ENCODE results near the gene SLC16A2. TPM values are rescaled to one million over a fixed set of nuclear protein-coding genes. Genes with fewer than 3 reads are reported as not detected.

SLC16A2 gene
- total RNA-seq, 1 donor from 2014 or later: 12.5 TPM

DNA sequence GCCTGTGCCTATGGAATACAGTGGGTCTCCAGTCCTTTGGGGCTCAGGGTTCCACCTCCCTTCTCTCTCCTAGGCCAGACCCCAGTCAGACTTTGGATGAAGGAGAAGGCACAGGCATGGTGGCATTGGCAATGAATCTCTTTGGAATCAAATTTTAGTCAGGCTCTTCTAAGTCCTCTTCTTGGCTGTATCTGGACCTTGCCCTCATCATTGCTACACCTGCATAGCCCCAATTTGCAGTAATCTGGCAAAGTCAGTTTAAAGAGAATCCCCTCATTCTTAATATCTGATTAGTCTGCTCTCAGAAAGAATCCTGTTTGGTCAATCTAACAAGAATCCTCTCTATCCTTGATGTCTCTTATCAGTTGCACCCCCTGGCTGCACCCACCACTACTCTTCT lies 77.6 kb downstream of the SLC16A2 start:
- Histone ChIP-seq H3K9ac (ENCODE audit: low read depth in 1 of 3, low read length in 3 of 3) (no peak overlapping the region), H3K4me1 (ENCODE audit: control insufficient read depth in 3 of 3, insufficient read depth in 3 of 3, low read length in 3 of 3) (no peaks in the 10 kb centered on the region), H3K27me3 (ENCODE audit: control insufficient read depth in 3 of 3, insufficient read depth in 3 of 3, low read length in 3 of 3) (peaks cover 0 to 2% (median 0%) of the 10 kb centered on the region in 3 donors), H3K27ac (ENCODE audit: low read depth, low read length) (no peak overlapping the region), H3K36me3 (ENCODE audit: control insufficient read depth in 3 of 3, insufficient read depth in 3 of 3, low read length in 3 of 3) (no peaks in the 10 kb centered on the region), H3K9me3 (ENCODE audit: control insufficient read depth in 3 of 3, low read length in 3 of 3) (no peaks in the 10 kb centered on the region), H3K4me3 (ENCODE audit: low read length in 3 of 3) (no peak overlapping the region)

DNA sequence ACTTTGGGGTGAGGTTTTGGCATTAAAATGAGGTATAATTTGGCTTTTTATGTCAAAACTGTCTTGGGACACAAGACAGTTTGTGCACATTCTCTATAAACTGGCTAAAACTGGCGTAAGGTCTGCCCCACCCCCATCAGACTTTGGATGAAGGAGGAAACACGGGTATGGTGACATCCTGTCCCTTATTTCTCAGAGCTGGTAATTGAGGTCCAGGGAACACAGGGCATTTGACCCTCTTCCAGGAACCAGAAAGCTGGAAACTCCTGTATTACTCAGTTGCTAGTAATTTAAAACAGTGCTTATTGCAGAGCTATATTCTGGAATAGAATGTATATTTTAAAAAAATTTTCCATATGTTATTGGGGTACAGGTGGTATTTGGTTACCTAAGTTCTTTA lies 78.8 kb downstream of the SLC16A2 start:
- H3K4me1 ChIP-seq (ENCODE audit: control insufficient read depth in 3 of 3, insufficient read depth in 3 of 3, low read length in 3 of 3): no peaks in the 10 kb centered on the region
- H3K27me3 ChIP-seq (ENCODE audit: control insufficient read depth in 3 of 3, insufficient read depth in 3 of 3, low read length in 3 of 3): peaks cover 0 to 2% (median 0%) of the 10 kb centered on the region in 3 donors
- H3K4me3 ChIP-seq (ENCODE audit: low read length in 3 of 3): no peak overlapping the region
- no peaks in the 10 kb centered on the region for H3K36me3 ChIP-seq (ENCODE audit: control insufficient read depth in 3 of 3, insufficient read depth in 3 of 3, low read length in 3 of 3)
- H3K9me3 ChIP-seq (ENCODE audit: control insufficient read depth in 3 of 3, low read length in 3 of 3): no peaks in the 10 kb centered on the region
- H3K9ac ChIP-seq (ENCODE audit: low read depth in 1 of 3, low read length in 3 of 3): no peak overlapping the region
- no peak overlapping the region for H3K27ac ChIP-seq (ENCODE audit: low read depth, low read length)

DNA sequence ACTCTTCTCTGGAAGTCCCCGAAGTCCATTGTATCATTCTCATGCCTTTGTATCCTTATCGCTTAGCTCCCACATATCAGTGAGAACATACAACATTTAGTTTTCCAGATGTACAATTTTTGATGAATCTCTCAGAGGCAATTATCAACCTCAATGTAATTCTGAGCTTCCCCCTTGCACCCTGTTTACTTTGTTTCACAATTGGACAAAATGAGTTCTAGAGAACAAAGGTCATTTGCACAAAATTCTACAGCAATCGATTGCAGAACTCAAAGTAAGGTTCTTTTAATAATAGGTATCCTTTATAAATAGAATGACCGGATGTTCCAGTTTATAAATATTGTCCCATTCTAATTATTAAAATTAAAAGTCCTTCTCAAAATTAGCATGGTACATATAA lies 79.3 kb downstream of the SLC16A2 start:
- H3K27me3 ChIP-seq (ENCODE audit: control insufficient read depth in 3 of 3, insufficient read depth in 3 of 3, low read length in 3 of 3): peaks cover 0 to 2% (median 0%) of the 10 kb centered on the region in 3 donors
- H3K9me3 ChIP-seq (ENCODE audit: control insufficient read depth in 3 of 3, low read length in 3 of 3): no peaks in the 10 kb centered on the region
- H3K27ac ChIP-seq (ENCODE audit: low read depth, low read length): no peak overlapping the region
- H3K36me3 ChIP-seq (ENCODE audit: control insufficient read depth in 3 of 3, insufficient read depth in 3 of 3, low read length in 3 of 3): no peaks in the 10 kb centered on the region
- H3K4me3 ChIP-seq (ENCODE audit: low read length in 3 of 3): no peak overlapping the region
- no peaks in the 10 kb centered on the region for H3K4me1 ChIP-seq (ENCODE audit: control insufficient read depth in 3 of 3, insufficient read depth in 3 of 3, low read length in 3 of 3)
- H3K9ac ChIP-seq (ENCODE audit: low read depth in 1 of 3, low read length in 3 of 3): no peak overlapping the region

DNA sequence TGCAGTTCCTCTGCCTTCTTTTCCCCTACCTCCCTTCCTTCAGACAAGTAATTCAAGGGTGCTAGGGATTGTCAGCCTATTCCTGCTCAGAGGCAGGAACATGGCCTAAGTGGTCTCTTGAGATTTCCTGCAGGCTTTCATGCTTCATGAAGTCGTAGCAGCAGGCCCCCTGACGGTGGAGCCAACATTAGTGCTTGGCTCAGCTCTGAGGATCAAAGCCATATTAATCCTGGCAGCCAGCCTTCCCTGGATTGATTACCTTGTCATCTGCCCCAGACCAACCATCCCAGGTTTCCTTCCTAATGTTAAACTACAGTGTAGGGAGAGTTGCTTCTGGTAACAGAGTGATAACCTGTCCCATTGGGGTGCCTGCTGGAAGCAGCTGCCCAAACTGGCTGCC lies 84.1 kb downstream of the SLC16A2 start:
- Histone ChIP-seq H3K27ac (ENCODE audit: low read depth, low read length) (no peak overlapping the region), H3K9ac (ENCODE audit: low read depth in 1 of 3, low read length in 3 of 3) (no peak overlapping the region), H3K9me3 (ENCODE audit: control insufficient read depth in 3 of 3, low read length in 3 of 3) (no peaks in the 10 kb centered on the region), H3K36me3 (ENCODE audit: control insufficient read depth in 3 of 3, insufficient read depth in 3 of 3, low read length in 3 of 3) (no peaks in the 10 kb centered on the region), H3K27me3 (ENCODE audit: control insufficient read depth in 3 of 3, insufficient read depth in 3 of 3, low read length in 3 of 3) (peaks cover 0 to 4% (median 0%) of the 10 kb centered on the region in 3 donors), H3K4me1 (ENCODE audit: control insufficient read depth in 3 of 3, insufficient read depth in 3 of 3, low read length in 3 of 3) (no peaks in the 10 kb centered on the region), H3K4me3 (ENCODE audit: low read length in 3 of 3) (no peak overlapping the region)

DNA sequence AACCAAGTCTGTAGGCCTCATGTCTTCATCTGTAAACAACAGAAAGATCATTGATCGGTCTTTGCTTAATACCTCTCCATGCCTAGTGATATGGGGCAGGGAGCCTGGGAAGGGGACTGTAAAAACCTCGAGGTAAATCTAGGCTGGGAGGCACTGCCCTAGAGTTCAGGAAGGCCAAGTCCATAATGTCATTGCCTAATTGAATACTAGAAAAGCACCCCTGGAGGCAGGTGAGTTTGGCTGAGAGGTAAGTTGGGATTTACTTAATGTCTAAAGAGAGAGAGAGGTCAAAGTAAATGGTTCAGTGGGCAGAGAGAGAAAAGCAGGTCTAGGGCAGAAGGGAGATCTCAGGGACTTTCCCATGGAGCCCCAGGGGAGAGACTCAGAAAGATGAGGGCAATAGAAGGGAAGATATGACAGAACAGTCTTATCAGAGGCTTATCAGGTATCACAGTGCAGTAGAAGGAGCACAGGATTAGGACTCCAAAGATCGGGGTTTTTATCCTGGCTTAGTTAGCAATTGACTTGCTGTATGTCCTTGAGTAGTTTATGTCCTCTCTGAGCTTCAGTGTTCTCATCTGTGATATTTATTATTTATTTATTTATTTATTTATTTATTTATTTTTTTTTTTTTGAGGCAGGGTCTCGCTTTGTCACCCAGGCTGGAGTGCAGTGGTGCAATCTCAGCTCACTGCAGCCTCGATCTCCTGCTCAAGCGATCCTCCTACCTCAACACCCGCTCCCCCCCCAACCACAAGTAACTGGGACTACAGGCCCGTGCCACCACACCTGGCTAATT lies 85.2 kb downstream of the SLC16A2 start:
- Histone ChIP-seq H3K9ac (ENCODE audit: low read depth in 1 of 3, low read length in 3 of 3) (no peak overlapping the region), H3K4me1 (ENCODE audit: control insufficient read depth in 3 of 3, insufficient read depth in 3 of 3, low read length in 3 of 3) (no peaks in the 10 kb centered on the region), H3K27me3 (ENCODE audit: control insufficient read depth in 3 of 3, insufficient read depth in 3 of 3, low read length in 3 of 3) (peaks cover 0 to 4% (median 0%) of the 10 kb centered on the region in 3 donors), H3K4me3 (ENCODE audit: low read length in 3 of 3) (no peak overlapping the region), H3K27ac (ENCODE audit: low read depth, low read length) (no peak overlapping the region), H3K36me3 (ENCODE audit: control insufficient read depth in 3 of 3, insufficient read depth in 3 of 3, low read length in 3 of 3) (no peaks in the 10 kb centered on the region), H3K9me3 (ENCODE audit: control insufficient read depth in 3 of 3, low read length in 3 of 3) (no peaks in the 10 kb centered on the region)

DNA sequence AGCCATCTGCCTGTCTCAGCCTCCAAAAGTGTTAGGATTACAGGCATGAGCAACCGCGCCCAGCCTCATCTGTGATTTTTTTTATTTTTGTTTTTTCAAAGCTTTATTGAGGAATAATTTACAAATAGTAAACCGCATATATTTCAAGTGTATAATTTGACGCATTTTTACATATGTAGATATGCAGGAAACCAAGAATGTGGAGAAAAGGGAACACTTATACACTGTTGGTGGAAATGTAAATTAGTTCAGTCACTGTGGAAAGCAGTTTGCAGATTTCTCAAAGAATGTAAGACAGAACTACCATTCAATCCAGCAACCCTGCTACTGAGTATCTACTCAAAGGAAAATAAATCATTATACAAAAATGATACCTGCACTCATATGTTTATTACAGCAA lies 85.9 kb downstream of the SLC16A2 start:
- H3K4me1 ChIP-seq (ENCODE audit: control insufficient read depth in 3 of 3, insufficient read depth in 3 of 3, low read length in 3 of 3): no peaks in the 10 kb centered on the region
- no peak overlapping the region for H3K9ac ChIP-seq (ENCODE audit: low read depth in 1 of 3, low read length in 3 of 3)
- no peaks in the 10 kb centered on the region for H3K36me3 ChIP-seq (ENCODE audit: control insufficient read depth in 3 of 3, insufficient read depth in 3 of 3, low read length in 3 of 3)
- H3K9me3 ChIP-seq (ENCODE audit: control insufficient read depth in 3 of 3, low read length in 3 of 3): no peaks in the 10 kb centered on the region
- H3K27ac ChIP-seq (ENCODE audit: low read depth, low read length): no peak overlapping the region
- peaks cover 0 to 4% (median 0%) of the 10 kb centered on the region in 3 donors for H3K27me3 ChIP-seq (ENCODE audit: control insufficient read depth in 3 of 3, insufficient read depth in 3 of 3, low read length in 3 of 3)
- no peak overlapping the region for H3K4me3 ChIP-seq (ENCODE audit: low read length in 3 of 3)

DNA sequence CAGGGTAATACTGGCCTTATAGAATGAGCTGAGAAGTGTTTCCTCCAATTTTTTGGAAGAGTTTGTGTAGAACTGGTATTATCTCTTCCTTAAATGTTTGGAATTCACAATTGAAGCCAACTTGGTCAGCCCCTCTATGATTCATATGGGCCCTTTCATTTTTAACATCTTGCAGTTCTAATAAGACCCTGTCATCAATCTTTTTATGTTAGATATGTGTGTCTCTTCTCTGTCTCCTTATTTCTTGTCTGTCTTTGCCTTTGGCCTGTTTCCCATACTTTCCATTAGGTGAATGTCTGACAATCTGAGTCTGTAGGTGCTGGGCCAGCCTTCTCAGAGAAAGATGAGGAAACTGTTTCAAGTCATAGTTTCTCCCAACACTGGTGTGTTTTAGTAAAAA lies 88.7 kb downstream of the SLC16A2 start:
- Histone ChIP-seq H3K36me3 (ENCODE audit: control insufficient read depth in 3 of 3, insufficient read depth in 3 of 3, low read length in 3 of 3) (no peaks in the 10 kb centered on the region), H3K4me1 (ENCODE audit: control insufficient read depth in 3 of 3, insufficient read depth in 3 of 3, low read length in 3 of 3) (no peaks in the 10 kb centered on the region), H3K9ac (ENCODE audit: low read depth in 1 of 3, low read length in 3 of 3) (no peak overlapping the region), H3K9me3 (ENCODE audit: control insufficient read depth in 3 of 3, low read length in 3 of 3) (no peaks in the 10 kb centered on the region), H3K27ac (ENCODE audit: low read depth, low read length) (no peak overlapping the region), H3K4me3 (ENCODE audit: low read length in 3 of 3) (no peak overlapping the region), H3K27me3 (ENCODE audit: control insufficient read depth in 3 of 3, insufficient read depth in 3 of 3, low read length in 3 of 3) (peaks cover 0 to 4% (median 0%) of the 10 kb centered on the region in 3 donors)

DNA sequence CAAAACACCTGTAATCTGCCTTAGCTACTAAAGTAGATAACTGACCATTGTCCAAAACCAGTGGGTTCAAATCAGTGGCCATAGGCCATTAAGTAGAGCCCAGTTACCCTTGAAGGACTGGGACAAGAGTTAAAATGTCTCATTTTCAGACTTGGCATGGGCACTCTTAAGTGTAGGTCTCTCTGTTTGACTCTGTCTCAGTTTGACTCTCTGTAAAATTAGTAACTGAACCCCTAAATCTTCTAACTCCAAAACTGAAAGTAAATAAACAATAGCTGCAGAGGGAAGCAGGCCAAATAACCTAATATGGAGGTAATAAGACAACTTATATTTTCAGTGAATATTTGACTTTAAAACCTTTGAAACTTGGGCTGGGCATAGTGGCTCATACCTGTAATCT lies 89.1 kb downstream of the SLC16A2 start:
- no peak overlapping the region for H3K4me3 ChIP-seq (ENCODE audit: low read length in 3 of 3)
- H3K9me3 ChIP-seq (ENCODE audit: control insufficient read depth in 3 of 3, low read length in 3 of 3): no peaks in the 10 kb centered on the region
- no peak overlapping the region for H3K27ac ChIP-seq (ENCODE audit: low read depth, low read length)
- H3K27me3 ChIP-seq (ENCODE audit: control insufficient read depth in 3 of 3, insufficient read depth in 3 of 3, low read length in 3 of 3): peaks cover 0 to 4% (median 0%) of the 10 kb centered on the region in 3 donors
- H3K9ac ChIP-seq (ENCODE audit: low read depth in 1 of 3, low read length in 3 of 3): no peak overlapping the region
- no peaks in the 10 kb centered on the region for H3K36me3 ChIP-seq (ENCODE audit: control insufficient read depth in 3 of 3, insufficient read depth in 3 of 3, low read length in 3 of 3)
- H3K4me1 ChIP-seq (ENCODE audit: control insufficient read depth in 3 of 3, insufficient read depth in 3 of 3, low read length in 3 of 3): no peaks in the 10 kb centered on the region

DNA sequence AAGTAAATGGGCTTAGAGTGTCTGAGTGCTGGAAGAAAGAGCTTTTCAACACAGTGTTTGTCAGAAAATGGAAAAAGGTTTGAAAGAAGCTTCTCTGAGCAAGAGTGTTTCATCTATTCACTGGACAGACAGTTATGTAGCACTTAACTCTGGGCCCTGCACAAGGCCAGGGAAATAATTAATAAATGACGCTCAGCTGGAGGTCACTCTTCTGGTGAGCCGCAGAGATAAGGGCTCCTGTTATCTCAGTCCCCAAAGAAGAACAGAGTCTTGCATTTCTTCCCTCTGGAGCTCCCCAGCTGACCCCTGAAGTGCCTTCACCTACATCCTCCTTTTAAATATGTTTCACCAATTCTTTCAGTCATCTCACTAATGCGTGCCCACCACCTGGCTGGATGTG lies 90.4 kb downstream of the SLC16A2 start:
- H3K9me3 ChIP-seq (ENCODE audit: control insufficient read depth in 3 of 3, low read length in 3 of 3): no peaks in the 10 kb centered on the region
- H3K4me3 ChIP-seq (ENCODE audit: low read length in 3 of 3): no peak overlapping the region
- no peak overlapping the region for H3K27ac ChIP-seq (ENCODE audit: low read depth, low read length)
- no peak overlapping the region for H3K9ac ChIP-seq (ENCODE audit: low read depth in 1 of 3, low read length in 3 of 3)
- H3K27me3 ChIP-seq (ENCODE audit: control insufficient read depth in 3 of 3, insufficient read depth in 3 of 3, low read length in 3 of 3): no peaks in the 10 kb centered on the region
- H3K4me1 ChIP-seq (ENCODE audit: control insufficient read depth in 3 of 3, insufficient read depth in 3 of 3, low read length in 3 of 3): no peaks in the 10 kb centered on the region
- H3K36me3 ChIP-seq (ENCODE audit: control insufficient read depth in 3 of 3, insufficient read depth in 3 of 3, low read length in 3 of 3): no peaks in the 10 kb centered on the region

DNA sequence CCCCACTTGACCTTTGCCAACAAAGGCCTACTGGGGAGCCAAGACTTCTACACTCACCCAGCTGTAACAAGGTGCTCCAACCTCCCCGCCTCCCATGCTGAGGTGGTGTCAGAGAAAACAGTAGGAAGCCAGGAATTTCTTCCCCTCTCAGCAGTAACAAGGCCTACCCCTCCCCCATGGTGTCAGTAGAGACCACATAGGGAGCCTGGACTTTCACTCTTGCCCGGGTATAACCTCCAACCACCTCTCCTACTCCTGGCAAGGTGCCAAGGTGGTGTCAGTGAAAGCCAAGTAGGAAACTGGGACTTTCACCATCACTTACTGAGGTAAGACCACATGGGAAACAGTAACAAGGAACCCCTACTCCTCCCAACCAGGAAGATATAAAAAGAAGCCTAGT lies 93.1 kb downstream of the SLC16A2 start:
- Histone ChIP-seq H3K27ac (ENCODE audit: low read depth, low read length) (no peak overlapping the region), H3K4me1 (ENCODE audit: control insufficient read depth in 3 of 3, insufficient read depth in 3 of 3, low read length in 3 of 3) (no peaks in the 10 kb centered on the region), H3K36me3 (ENCODE audit: control insufficient read depth in 3 of 3, insufficient read depth in 3 of 3, low read length in 3 of 3) (no peaks in the 10 kb centered on the region), H3K9ac (ENCODE audit: low read depth in 1 of 3, low read length in 3 of 3) (no peak overlapping the region), H3K27me3 (ENCODE audit: control insufficient read depth in 3 of 3, insufficient read depth in 3 of 3, low read length in 3 of 3) (no peaks in the 10 kb centered on the region), H3K9me3 (ENCODE audit: control insufficient read depth in 3 of 3, low read length in 3 of 3) (no peaks in the 10 kb centered on the region), H3K4me3 (ENCODE audit: low read length in 3 of 3) (no peak overlapping the region)
